ENCODE results near the gene CYP4F3. TPM values are rescaled to one million over a fixed set of nuclear protein-coding genes. Genes with fewer than 3 reads are reported as not detected.
"Not testable (repeated sequence)": the region's sequence is repeated elsewhere in the genome, so short reads cannot be mapped to it uniquely, and the experiment has no call there.

The CYP4F3 gene
- total RNA-seq, 1 donor from 2014 or later: not detected

DNA sequence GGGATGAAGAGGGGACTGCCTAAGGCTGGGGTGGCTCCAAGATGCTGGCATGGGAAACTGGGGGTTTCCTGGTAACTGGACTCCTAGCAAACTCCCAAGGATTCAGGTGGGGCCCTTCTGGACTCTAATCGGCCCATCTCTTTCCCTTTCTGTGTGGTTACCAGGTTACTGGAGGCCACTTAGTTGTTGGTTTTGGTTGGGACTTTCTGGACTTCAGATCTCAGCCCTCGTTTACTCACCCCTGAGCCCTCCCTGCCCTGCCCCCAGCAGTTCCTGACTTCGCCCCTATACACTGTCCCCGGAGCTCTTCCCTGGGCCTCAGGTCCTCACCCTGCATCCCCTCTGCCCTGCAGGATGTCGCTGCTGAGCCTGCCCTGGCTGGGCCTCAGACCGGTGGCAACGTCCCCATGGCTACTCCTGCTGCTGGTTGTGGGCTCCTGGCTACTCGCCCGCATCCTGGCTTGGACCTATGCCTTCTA lies 32.5 kb downstream of the CYP4F3 start:
- H3K36me3 Mint-ChIP-seq (ENCODE audit: unreplicated experiment): no peaks in the 10 kb centered on the region
- H3K27me3 Mint-ChIP-seq (ENCODE audit: unreplicated experiment): no peaks in the 10 kb centered on the region
- TF ChIP-seq, protein P1, sequence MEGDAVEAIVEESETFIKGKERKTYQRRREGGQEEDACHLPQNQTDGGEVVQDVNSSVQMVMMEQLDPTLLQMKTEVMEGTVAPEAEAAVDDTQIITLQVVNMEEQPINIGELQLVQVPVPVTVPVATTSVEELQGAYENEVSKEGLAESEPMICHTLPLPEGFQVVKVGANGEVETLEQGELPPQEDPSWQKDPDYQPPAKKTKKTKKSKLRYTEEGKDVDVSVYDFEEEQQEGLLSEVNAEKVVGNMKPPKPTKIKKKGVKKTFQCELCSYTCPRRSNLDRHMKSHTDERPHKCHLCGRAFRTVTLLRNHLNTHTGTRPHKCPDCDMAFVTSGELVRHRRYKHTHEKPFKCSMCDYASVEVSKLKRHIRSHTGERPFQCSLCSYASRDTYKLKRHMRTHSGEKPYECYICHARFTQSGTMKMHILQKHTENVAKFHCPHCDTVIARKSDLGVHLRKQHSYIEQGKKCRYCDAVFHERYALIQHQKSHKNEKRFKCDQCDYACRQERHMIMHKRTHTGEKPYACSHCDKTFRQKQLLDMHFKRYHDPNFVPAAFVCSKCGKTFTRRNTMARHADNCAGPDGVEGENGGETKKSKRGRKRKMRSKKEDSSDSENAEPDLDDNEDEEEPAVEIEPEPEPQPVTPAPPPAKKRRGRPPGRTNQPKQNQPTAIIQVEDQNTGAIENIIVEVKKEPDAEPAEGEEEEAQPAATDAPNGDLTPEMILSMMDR (IDR thresholded peaks at IDR 0.05): no peak
- H3K27ac Mint-ChIP-seq (ENCODE audit: unreplicated experiment): no peak overlapping the region
- DNase-seq (ENCODE audit: extremely low spot score, unreplicated experiment): no peak
- H3K4me1 Mint-ChIP-seq (ENCODE audit: unreplicated experiment): no peaks in the 10 kb centered on the region
- H3K9me3 Mint-ChIP-seq (ENCODE audit: unreplicated experiment): peaks cover 10% of the 10 kb centered on the region
- H3K4me3 Mint-ChIP-seq (ENCODE audit: unreplicated experiment): no peak overlapping the region

DNA sequence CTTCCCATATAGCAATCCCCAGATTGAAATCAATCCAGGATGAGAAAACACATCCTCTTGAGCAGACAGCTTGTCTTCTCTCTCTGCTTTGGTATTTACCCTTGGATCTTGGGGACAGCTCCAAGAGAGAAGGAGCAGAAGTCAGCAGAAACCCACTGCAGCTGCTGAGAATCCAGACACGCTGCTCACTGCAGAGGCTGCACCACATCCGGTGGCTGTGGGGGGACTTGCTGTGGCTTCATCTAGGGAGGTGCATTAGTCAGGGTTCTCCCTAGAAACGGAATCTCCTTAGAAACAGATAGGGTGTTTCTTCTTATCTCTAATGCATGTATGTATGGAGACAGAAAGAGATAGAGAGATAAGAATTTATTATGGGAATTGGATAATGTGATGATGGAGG lies 34.9 kb downstream of the CYP4F3 start:
- H3K9me3 Mint-ChIP-seq (ENCODE audit: unreplicated experiment): peaks cover 27% of the 10 kb centered on the region
- no peak overlapping the region for H3K27ac Mint-ChIP-seq (ENCODE audit: unreplicated experiment)
- H3K4me1 Mint-ChIP-seq (ENCODE audit: unreplicated experiment): no peaks in the 10 kb centered on the region
- no peaks in the 10 kb centered on the region for H3K36me3 Mint-ChIP-seq (ENCODE audit: unreplicated experiment)
- no peaks in the 10 kb centered on the region for H3K27me3 Mint-ChIP-seq (ENCODE audit: unreplicated experiment)
- TF ChIP-seq, protein P1 (IDR thresholded peaks at IDR 0.05): no peak
- no peak for DNase-seq (ENCODE audit: extremely low spot score, unreplicated experiment)
- H3K4me3 Mint-ChIP-seq (ENCODE audit: unreplicated experiment): no peak overlapping the region

DNA sequence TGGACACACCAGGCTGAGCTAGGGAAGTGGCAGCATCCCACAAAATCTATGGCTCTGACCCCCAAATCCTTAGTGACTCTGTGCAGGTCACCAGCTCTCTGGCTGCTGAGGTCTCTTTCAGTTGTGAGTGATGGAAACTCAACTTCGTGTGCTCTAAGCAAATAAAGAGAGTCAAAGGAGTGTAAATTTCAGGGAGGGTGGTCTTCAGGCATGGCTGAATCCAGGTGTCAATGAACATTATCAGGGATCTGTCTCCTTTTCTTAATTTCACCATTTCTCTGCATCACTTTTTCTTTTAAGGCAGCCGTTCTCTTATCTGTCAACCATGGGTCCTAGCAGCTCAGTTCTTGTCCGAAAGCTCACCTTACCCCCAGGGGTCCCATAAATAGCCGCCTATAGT lies 38.4 kb downstream of the CYP4F3 start:
- Mint-ChIP-seq H3K9me3 (ENCODE audit: unreplicated experiment) (peaks cover 45% of the 10 kb centered on the region), H3K4me1 (ENCODE audit: unreplicated experiment) (no peaks in the 10 kb centered on the region), H3K27me3 (ENCODE audit: unreplicated experiment) (no peaks in the 10 kb centered on the region), H3K27ac (ENCODE audit: unreplicated experiment) (no peak overlapping the region), H3K4me3 (ENCODE audit: unreplicated experiment) (no peak overlapping the region), H3K36me3 (ENCODE audit: unreplicated experiment) (no peaks in the 10 kb centered on the region)
- TF ChIP-seq, protein P1 (IDR thresholded peaks at IDR 0.05): no peak
- DNase-seq (ENCODE audit: extremely low spot score, unreplicated experiment): no peak

DNA sequence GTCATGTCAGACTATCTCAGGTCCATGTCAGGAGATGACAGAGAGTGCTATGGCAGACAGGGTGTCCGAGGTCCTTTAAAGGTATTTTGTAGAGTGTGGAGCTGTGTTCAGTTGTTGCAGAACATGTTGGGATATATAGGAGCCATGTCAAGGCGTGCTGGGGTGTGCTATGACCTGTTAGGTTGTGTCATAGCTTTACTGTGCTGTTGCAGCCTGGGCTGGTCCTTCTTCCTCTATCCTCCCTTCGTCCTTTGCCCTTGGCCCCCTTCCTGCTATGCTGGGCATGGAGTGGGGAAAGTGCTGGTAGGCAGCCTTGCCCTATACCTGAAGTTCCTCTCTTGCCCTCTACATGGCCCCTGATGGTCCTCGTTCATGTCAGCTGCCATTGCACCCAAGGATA lies 39.2 kb downstream of the CYP4F3 start:
- H3K4me3 Mint-ChIP-seq (ENCODE audit: unreplicated experiment); H3K27ac Mint-ChIP-seq (ENCODE audit: unreplicated experiment); H3K4me1 Mint-ChIP-seq (ENCODE audit: unreplicated experiment); H3K36me3 Mint-ChIP-seq (ENCODE audit: unreplicated experiment); H3K27me3 Mint-ChIP-seq (ENCODE audit: unreplicated experiment): not testable (repeated sequence)
- DNase-seq (ENCODE audit: extremely low spot score, unreplicated experiment): peak; percentile 59
- peaks cover 49% of the 10 kb centered on the region for H3K9me3 Mint-ChIP-seq (ENCODE audit: unreplicated experiment)

DNA sequence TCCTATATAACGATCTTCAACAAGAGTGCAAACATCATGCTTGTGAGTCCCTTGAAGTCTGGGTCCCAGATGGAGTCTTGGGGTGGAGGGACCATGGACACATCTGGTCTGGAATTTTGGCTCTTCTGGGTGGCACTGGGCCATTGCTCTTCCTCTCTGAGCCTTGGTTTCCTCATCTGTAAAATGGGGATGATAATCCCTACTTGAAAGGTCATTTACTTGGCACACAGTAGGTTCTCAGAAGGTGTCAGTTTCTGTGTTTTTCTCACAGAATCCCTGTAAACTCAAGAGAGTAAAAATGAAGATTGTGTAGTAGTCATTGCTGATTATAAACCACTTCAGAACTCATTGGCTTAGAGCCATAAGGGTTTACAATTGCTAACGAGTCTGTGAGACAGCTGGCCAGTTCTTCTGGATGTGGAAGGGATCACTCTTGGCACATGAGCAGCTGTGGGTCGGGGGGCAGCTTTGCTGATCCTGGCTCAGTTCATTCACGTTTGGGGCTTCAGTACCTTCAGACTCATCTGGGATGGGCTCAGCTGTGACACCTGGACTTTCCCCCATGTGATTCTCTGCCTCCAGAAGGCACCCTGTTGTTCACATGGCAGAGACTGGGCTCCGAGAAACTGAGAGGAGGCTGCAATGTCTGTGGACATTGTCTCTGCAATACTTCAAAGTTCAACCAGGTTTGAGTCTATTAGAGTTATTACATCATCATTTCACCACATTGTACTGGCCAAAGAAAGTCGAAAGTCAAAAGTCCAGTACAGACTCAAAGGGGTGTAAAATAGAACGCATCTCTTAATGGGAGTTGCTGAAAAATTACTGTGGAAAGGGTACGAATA lies 40.0 kb downstream of the CYP4F3 start:
- Mint-ChIP-seq H3K9me3 (ENCODE audit: unreplicated experiment) (peaks cover 49% of the 10 kb centered on the region), H3K4me3 (ENCODE audit: unreplicated experiment) (no peak overlapping the region), H3K27ac (ENCODE audit: unreplicated experiment) (no peak overlapping the region), H3K4me1 (ENCODE audit: unreplicated experiment) (no peaks in the 10 kb centered on the region), H3K36me3 (ENCODE audit: unreplicated experiment) (no peaks in the 10 kb centered on the region), H3K27me3 (ENCODE audit: unreplicated experiment) (no peaks in the 10 kb centered on the region)
- DNase-seq (ENCODE audit: extremely low spot score, unreplicated experiment): peak; percentile 40
- TF ChIP-seq, protein P1 (IDR thresholded peaks at IDR 0.05): no peak
